Hematopoietic multipotent progenitor cell treated with erythropoietin and hydrocortisone succinate and interleukin-3 and kit ligand, for 4 days (in vitro differentiated cells): Measurements from ENCODE around the gene DPH2.

Experiments
- DNase-seq: peaks from one replicate; pipeline ENCODE4 v3.0.0-alpha.2; 2015

Gene DPH2

DNA sequence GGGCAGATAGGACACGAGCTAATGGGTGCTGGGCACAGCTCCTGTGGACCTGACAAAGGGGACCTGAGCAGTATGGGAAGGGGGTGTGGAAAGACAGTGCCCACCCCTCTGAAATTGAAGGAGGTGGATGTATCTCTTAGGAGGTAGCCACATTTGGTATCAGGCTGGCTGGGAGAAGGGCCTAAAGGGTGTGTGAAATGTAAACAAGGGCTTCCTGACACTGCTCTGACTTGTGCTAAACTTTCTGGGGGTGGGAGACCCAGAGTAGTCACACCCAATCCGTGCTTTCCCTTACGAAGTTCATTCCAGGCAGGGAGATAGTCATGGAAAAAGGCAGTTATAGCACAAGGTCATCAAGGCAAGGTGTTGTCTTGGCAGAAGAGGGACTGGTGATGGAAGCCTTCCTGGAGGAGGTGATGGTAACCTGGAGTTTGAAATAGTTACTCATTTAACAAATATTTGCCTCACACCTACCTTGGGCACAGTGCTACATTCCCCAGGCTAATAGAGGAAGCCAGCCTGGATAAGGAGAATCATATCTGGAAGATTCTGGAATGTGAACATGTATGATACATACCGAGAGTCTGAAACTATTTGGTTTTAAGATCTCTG is 16.3 kb downstream of the DPH2 start:
- DNase-seq = no peak

DNA sequence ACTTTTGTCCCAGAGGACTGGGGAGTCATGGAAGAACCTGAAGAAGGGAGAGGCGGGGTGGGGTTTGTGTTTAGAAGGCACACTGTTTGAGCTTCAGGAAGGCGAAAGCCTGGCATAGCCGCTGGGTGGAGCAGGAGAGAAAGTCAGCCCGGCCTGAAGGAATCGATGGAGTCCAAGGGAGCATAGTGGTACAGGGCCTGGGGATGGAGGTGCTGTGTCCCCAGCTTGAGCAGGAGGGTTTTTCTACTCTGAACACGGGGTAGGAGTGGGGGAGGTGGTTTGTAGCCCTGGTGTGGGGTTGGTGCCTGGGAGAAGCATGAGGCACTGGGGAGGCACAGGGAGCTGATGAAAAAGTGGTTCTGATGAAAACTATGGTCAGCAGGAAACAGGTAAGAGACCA is 16.9 kb downstream of the DPH2 start:
- DNase-seq = no peak

DNA sequence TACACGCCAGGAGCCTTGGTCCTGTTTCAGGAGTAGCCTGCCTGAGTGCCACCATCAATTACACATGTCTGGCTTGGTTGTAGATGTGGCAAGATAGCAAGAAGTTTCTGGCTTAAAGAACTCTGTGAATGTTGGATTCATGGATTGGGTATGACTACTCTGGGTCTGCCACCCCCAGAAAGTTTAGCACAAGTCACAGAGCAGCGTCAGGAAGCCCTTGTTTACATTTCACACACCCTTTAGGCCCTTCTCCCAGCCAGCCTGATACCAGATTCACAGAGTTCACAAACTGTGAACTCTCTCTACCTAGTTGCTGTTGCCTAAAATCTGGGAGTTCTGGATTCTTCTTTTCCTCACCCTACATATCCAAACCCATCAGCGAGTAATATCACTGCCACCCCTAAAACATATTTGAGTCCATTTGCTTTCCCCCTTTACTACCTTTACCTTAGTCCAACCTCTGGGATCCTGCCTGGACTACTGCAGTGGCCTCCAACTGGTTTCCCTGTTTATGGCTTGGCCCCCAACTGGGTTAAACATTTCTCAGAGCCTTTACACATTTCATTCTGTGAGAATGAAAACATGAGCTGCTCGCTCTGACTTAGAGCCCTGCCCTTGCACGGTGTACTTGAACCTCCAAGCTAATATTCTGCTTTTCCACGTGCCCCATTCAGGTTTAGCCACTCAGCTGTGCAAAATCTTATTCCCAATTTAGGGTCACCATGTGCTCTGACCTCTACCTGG is 17.5 kb downstream of the DPH2 start:
- no peak for DNase-seq

DNA sequence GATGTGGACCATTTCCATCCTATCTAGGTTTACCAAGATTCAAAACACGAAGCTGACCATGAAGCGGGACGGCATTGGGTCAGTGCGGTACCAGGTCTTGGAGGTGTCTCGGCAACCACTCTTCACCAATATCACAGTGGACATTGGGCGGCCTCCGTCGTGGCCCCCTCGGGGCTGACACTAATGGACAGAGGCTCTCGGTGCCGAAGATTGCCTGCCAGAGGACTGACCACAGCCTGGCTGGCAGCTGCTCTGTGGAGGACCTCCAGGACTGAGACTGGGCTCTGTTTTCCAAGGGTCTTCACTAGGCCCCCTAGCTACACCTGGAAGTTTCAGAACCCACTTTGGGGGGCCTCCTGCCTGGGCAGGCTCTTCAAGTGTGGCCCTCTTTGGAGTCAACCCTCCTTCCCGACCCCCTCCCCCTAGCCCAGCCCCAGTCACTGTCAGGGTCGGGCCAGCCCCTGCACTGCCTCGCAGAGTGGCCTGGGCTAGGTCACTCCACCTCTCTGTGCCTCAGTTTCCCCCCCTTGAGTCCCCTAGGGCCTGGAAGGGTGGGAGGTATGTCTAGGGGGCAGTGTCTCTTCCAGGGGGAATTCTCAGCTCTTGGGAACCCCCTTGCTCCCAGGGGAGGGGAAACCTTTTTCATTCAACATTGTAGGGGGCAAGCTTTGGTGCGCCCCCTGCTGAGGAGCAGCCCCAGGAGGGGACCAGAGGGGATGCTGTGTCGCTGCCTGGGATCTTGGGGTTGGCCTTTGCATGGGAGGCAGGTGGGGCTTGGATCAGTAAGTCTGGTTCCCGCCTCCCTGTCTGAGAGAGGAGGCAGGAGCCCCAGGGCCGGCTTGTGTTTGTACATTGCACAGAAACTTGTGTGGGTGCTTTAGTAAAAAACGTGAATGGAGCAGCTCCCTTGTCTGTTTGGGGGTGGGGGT is 20.7 kb downstream of the DPH2 start:
- peak; percentile 35 for DNase-seq

DNA sequence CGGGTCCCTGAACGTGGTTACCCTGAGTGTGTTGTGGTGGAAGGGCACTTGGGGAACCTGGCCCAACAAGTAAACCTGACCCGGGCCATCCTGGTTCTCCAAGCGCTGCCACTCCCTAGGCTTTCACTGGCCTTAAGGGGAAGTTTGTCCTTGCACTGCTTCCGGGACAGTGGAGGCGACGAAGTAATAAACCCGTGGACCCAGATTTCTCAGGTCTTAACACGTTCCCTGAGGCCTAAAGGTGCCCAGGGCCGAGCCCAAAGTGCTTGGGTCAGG is 21.3 kb downstream of the DPH2 start:
- no peak for DNase-seq

DNA sequence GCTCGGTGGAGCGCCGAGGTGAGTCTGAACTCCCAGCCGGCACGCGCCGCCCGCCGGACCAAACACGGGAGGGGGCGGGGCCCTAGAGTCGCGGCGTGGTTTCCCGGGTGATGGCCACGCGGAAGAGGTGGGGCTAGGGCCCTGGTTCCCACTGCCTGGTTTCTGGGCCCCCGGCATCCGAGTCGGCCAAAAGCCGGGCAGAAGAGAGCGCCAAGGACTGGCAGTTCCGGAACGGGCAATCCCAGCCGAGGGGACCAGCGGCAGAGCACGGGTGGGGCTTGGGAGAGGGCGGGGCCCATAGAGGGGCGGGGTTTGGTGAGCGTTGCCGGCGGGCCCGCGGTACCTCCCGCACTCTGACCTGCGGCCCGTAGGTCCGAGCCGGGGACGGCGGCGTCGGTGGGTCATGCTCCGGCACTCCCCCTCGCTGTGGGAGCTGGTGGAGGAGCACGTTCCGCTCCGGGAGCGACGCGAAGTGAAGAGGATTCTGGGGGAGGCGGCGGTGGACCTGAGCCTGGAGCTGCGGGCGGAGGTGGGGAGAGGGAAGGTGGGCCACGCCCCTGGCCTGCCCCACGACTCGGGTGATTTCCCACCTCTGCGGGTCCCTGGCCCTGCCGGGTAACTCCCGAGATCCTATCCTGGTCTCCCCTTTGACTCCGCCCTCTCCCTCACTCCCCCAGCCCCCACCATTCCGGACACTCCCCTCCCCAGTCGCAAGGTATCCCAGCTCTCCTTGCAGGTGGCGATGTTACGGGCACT is 21.8 kb downstream of the DPH2 start, which contains the start of gene CCDC24:
Gene CCDC24, plus strand, starts transcription at position 124 of the 756 bp plus-strand sequence. Its CDS starts 280 bp downstream, at position 404.
- peak; percentile 92 for DNase-seq

DNA sequence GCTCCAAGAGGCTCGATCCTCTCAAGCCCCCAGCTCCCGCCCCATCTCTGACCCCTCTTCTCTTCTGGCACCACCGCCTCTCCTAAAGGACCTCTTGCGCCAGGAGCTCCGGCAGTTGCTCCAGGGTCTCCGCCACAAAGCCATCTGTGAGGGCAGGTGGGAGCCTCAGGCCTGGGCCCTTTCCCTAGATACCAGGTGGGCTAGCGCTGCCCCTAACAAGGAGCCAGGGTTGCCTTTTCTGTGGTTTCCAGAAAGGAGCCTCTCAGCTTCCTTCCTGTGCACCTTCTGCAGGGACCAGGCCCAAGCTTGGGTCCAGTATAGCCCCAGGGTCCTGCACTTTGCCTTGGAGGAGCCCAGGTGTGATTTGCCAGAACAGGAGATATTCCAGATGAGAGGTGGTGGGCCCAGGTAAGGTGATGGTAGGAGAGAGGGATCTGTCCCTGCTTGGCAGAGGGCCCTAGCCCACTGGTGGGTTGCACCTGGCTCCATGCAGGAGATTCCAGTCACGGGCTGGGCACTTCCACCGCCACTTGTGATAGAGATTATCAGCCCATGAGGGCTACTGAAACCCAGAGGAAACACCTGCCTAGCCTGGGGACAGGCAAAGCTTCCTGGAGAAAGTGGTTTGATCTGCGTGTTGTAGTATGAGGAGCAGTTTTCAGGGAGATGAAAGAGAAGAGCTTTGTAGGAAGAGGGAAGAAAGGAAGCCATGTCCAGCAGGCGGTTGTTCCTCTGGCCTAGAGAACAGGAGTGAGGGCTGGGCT is 22.6 kb downstream of the DPH2 start:
- no peak for DNase-seq

DNA sequence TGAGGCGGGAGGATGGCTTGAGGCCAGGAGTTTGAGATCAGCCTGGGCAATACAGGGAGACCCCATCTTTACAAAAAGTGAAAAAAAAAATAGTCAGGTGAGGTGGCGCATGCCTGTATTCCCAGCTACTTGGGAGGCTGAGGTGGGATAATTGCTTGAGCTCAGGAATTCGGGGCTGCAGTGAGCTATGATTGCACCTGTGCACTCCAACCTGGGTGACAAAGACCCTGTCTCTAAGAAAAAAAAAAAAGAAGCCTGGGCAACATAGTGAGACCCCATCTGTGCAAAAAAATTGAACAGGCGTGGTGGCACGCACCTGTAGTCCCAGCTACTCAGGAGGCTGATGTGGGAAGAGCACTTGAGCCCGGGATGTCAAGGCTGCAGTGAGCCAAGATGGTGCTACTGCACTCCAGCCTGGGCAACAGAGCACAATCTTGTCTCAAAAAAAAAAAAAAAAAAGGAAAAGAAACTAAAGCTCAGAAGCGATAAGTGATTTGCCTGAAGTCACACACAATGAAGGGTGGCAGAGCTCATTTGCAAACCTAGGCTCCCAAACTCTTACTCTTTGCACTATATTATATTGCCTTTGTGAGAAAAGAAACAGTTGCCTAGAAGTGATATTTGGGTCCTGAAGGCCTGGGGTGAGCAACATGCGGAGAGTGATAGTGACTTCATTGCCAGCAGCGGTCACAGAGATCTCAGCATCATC is 23.6 kb downstream of the DPH2 start:
- DNase-seq = no peak

DNA sequence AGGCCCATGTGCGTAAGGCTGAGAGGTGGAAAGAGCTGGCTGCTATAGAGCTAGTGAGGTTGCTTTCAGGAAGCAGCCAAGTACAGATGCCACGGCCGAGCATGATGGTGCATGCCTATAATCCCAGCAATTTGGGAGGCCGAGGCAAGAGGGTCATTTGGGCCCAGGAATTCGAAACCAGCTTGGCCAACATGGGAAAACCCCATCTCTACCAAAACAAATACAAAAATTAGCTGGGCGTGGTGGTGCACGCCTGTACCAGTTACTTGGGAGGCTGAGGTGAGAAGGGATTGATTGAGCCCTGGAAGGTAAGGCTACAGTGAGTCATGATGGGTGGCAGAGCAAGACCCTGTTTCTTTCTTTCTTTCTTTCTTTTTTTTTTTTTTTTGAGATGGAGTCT is 24.3 kb downstream of the DPH2 start:
- no peak for DNase-seq

DNA sequence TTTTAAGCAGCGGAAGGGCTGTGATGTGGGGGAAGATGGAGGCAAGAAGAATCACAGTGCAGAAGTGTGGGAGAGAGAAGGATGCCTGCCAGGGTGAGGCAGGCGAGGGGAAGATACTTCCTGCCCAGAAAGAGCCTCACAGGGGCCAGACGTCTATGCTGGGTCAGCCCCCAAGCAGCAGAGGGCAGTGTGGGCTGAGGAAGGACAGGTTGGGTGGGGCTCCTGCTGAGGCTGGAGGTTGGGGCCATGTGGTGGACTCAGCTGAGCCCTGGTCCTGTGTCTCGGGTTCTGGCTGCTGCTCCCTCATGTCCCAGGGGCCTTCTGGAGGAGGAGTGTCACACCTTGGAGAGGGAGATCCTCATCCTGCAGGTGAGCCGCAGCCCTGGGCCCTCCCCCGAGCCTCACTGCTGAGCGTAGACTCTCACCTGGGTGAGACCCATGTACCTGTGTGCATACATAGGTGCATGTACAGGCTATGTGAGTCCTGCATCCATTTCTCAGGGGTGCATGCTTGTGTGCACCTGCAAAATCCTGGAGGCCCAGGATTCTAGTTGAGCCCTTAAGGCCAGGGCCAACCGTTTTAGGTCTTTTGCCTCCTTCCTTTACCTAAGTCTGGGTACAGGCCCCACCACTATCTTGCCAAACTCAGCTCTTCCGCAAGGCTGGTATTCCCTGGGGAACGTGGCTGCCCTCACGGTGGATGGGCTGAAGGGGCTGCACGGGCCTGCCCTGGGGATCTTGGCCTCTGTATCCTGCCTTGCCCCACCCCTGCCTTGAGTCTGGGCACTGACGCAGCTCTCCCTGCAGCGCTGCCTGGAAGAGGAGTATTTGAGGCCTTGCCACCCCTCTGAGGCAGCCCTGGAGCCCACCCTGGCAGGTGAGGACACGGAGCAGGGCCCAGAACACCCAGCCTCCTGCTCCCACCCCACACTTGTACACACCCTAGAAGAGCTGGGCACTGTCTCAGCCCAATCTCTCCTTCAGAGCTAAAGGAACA is 25.3 kb downstream of the DPH2 start:
- peak; percentile 87 for DNase-seq

DNA sequence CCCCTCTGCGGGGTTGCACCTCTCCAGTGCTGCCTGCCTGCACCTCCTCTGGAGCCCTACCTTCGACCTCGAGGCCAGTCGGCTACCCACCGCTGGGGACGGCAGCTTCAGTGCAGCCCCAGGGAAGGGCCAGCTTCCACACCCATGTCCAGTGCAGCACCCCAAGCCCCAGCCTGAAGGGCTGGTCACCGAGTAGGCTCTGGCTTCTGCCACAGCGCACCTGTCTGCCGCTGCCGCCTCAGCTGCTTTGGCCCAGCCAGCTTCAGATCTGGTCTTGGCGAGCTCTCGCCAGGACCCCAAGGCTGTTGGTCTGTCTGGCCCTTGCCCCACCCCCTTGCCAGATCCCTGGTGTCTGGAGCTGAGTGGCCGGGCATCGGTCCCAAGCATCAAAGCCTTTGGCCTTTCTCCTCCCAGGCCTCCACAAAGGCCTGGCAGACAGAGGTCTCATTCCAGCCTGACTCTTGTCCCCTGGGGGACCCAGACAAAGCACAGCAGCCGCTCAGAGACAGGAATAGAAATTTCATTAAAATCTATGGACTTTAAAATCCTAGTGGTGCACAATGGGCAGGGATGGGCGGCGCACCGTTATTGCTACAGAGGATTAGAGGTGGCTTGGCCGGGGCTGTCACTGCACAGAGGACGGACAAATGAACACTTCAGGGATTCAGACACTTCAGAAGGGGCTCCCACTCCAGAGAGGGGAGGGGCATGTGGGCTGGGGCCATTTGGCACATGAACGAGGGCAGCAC is 26.3 kb downstream of the DPH2 start:
- DNase-seq = no peak

DNA sequence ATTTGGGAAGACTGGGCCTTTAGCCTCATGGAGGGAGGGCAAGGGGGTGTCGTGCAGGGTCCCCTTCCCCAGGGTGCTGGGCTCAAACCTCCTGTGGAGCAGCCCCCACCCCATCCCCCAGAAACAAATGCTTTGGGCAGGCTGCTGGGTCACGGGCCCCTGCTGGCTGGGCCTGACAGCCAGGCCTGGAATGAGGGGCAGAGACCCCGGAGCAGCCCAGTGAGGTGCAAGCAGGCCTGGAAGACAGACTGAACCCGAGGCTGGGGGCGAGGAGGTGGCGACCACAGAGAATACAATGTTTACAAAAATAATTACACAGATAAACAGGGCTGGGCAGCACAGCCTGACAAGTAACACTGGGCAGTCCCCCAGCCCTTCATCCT is 26.9 kb downstream of the DPH2 start:
- no peak for DNase-seq

DNA sequence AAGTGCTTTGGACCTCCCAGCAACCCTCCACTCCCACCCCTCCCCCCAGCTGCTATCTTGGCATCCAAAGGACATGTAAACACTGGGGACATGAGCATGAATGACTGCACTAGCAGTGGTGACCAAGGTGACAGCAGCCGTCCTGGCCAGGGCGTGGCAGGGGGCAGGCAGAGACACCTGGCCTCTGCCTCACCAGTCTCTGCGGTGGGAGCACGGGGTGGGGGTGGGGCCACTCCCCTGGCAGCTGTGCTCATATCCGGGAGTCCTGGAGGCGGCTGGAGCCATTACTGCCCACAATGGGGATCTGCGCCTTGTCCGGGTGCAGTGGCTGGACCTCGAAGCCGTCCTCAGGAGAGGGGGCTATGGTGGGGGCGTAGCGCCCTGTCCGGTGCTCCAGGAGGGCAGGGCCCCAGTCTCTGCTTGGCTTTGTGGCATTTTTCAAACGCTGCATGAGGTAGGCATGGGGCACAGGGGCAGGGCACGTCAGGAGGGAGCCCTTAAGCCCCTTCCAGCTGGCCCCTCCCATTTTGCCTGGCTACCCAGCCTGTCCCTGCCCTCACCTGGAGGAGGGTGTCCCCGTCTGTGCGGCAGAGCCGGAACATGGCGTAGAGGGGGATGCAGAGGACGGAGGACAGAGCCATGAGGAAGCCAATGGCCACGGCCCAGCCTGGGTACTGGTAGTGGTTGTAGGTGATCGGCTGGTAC is 27.6 kb downstream of the DPH2 start:
- DNase-seq = no peak

DNA sequence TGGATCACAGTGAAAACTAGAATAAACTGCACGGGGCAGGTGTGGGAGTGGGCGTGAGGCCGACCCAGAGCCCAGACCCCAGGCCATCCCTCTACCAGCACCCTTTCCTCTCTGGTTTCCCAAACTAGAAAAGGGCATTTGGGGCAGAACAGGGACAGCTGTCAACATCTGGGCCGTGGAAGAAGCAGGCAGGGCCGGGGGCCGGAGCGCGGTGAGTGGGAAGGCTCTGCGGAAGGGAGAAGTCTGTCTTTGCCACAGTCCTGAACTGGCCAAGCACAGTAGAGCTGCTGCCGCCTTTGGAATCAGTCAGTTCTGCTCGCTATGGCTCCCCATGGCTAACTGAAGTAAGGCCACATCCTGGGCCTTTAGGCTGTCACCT is 28.2 kb downstream of the DPH2 start:
- DNase-seq = no peak

DNA sequence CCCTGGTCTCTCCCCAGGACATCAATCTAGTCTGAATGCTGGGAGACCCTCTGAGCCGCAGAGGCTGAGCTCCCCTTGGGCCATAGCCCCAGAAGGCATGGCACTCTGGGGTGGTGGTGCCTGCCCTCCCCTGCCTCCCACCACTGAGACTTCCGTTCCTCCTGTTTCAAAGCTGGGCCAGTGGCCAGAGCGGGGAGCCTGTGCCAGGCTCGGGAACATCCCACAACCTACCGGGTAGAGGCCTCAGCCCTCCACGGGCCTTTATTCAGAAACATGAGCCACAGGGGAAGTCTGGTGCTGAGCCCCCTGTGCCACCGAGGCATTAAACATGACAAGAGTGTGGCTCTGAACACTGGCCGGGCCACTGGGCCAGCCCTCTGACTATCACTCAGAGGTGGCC is 29.6 kb downstream of the DPH2 start:
- no peak for DNase-seq

DNA sequence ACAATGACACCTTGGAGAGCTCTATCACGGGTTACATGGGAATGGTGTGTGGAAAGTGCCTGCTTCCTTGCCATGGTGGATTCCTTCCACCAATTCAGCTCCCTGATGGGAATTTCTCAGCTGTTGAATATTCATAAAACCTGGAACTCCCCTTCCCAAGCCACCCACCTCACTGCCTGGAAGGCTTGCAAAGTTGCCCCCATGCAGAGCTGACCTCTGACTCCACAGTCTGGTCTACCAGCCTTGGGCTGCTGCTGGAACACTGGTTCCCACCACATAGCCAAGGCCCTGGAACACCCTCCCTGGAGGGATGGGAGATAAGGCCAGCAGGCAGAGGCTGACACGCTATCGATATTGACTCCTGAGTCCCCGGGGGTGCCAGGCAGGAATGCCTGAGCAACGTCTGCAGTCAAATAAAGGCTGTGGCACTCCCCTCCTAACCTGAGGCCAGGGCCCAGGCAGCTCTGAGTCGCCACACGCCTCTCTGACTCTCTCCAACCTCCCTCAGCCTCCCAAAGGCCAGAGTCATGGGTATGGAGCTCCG is 30.4 kb downstream of the DPH2 start:
- no peak for DNase-seq

DNA sequence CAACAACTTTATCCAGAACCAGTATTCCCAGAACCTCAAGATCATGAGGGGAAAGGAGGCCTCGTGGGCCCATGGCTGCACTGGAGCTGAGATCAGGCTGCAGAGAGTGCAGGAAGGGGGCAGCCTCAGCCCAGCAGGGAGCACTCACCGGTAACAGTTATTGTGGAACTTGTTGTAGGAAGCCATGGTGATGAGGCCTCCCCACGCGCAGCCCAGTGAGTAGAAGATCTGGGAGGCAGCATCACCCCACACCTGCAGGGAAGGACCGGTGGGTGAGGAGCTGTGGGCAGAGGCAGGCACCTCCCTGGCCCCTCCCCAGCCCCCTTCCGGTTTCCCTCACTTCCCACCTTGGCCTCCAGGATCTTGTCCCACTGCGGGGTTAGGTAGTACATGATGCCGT is 32.4 kb downstream of the DPH2 start:
- no peak for DNase-seq

DNA sequence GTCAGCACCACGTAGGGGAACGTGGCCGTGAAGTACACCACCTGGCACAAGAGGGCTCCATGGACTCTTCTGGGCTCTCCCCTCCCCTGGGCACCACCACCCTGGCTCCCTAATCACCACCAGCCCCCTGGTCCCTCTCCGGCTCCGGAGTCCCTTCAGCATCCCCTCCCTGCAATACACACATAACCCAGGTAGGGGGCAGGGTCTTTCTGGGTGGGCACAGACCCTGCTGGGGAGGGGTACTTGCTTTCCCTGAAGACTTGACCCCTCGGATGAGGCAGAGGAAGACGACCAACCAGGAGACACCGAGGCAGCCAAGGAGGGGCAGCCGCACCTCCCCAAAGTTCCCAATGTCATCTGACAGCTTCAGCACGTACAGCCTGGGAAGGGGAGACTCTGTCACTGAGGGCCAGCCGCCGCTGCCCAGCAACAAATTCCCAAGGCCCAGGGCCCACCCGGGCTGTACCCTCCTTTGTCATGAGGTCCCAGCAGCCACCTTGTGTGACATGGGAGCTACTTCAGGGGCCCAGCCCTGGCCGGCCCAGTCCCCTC is 32.9 kb downstream of the DPH2 start:
- no peak for DNase-seq
